OCI-LY3 (cell line): ENCODE data around the gene RINL.

Experiments used
- CTCF ChIP-seq: fragments of 200-600, 300-600 bp; sonication (generic); IDR thresholded peaks from 2 replicates; pipeline ENCODE4 v1.5.1; 2014; ENCODE audit warnings: antibody characterized with exemption, low read length, low read depth
- EZH2phosphoT487 ChIP-seq: fragments of 200-600 bp; shearing (Covaris generic); IDR thresholded peaks from 2 replicates; pipeline ENCODE4 v1.6.1; 2018; ENCODE audit warnings: antibody characterized with exemption, mixed run types, low read depth

GRCh38 chr19:38899447-38900201, 21.5 kb upstream of the RINL start, which contains the start of the genes NFKBIB and SIRT2:
- no peak for TF ChIP-seq CTCF
- no peak for TF ChIP-seq EZH2phosphoT487
